ENCODE results near the gene PRDM11. TPM values are rescaled to one million over a fixed set of nuclear protein-coding genes. Genes with fewer than 3 reads are reported as not detected.

PRDM11 gene
- polyA plus RNA-seq, 1 experiment, result 2.6 TPM

DNA sequence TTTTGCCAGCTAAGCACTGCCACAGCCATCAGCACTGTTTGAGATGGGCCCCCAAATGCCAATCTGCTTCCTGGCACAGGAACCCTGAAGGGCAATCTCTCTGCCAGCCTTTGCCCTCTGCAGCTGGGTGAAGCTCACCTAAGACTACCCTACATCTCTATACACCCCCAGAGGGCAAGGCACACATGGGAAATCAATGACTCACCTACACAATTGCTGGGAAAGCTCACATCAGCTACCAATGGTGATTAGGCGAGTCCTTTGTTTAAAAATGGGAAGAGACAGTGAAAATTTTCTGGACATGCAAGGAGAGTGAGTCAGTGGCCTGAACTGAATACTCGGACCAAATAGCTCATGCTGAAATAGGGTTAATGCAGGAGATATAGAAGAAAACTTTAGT is 12.6 kb upstream of the PRDM11 start:
- TF ChIP-seq CTCF (IDR thresholded peaks at IDR 0.05; ENCODE audit: low read depth, low read length), result no peak
- Histone ChIP-seq H3K4me3 (ENCODE audit: low read depth, low read length) (no peak overlapping the region), H3K27me3 (ENCODE audit: control insufficient read depth, insufficient read depth, low read length) (peaks cover 12% of the 10 kb centered on the region), H3K9me3 (ENCODE audit: control insufficient read depth, insufficient read depth, low read length) (no peaks in the 10 kb centered on the region), H3K27ac (ENCODE audit: low read depth, low read length) (no peak overlapping the region)
- ChIA-PET POLR2A (interaction anchor here (1.2 kb wide), 1 partner anchor 11 kb away, joined by 4 read pairs; no protein-coding TSS in a partner anchor), CTCF (interaction anchor here (1.2 kb wide), 1 partner anchor 23 kb away, joined by 8 read pairs; no protein-coding TSS in a partner anchor)
- DNase-seq (ENCODE audit: low read depth, low spot score), result no peak

GRCh38 chr11:45141171-45141570 is 5.3 kb upstream of the PRDM11 start:
- Histone ChIP-seq H3K27me3 (ENCODE audit: control insufficient read depth, insufficient read depth, low read length) (peaks cover 29% of the 10 kb centered on the region), H3K4me3 (ENCODE audit: low read depth, low read length) (no peak overlapping the region), H3K9me3 (ENCODE audit: control insufficient read depth, insufficient read depth, low read length) (no peaks in the 10 kb centered on the region), H3K27ac (ENCODE audit: low read depth, low read length) (no peak overlapping the region)
- DNase-seq (ENCODE audit: low read depth, low spot score), result no peak
- POLR2A ChIA-PET, result no interaction called here
- TF ChIP-seq CTCF (IDR thresholded peaks at IDR 0.05; ENCODE audit: low read depth, low read length), result no peak
- CTCF ChIA-PET, result interaction anchor here (1.0 kb wide), 1 partner anchor 151 kb away, joined by 3 read pairs; no protein-coding TSS in a partner anchor

DNA sequence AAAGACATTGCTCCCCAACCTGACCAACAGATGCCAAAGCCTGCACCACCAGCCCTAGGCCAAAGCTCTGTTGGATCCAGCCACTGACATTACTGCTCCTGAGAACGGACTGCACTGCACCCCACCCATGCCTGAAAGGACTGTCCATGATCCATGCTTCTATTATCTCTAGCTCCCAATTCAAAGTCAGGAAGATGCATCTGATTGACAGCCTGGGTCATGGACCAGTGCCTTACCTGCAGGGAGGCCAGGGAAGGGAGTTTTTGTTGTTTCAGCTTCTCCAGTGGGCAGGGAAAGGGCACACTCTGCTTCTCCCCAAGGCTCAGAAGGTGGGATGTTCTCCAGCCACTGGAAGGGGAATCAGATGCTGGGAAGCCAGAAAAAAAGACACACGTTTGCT is 4.8 kb upstream of the PRDM11 start:
- H3K27me3 ChIP-seq (ENCODE audit: control insufficient read depth, insufficient read depth, low read length), result peaks cover 29% of the 10 kb centered on the region
- TF ChIP-seq CTCF (IDR thresholded peaks at IDR 0.05; ENCODE audit: low read depth, low read length), result no peak
- POLR2A ChIA-PET, result no interaction called here
- H3K9me3 ChIP-seq (ENCODE audit: control insufficient read depth, insufficient read depth, low read length), result no peaks in the 10 kb centered on the region
- no peak overlapping the region for H3K4me3 ChIP-seq (ENCODE audit: low read depth, low read length)
- CTCF ChIA-PET, result interaction anchor here (1.0 kb wide), 1 partner anchor 151 kb away, joined by 3 read pairs; no protein-coding TSS in a partner anchor
- no peak for DNase-seq (ENCODE audit: low read depth, low spot score)
- no peak overlapping the region for H3K27ac ChIP-seq (ENCODE audit: low read depth, low read length)

- CTCF ChIA-PET, result interaction anchor here (0.7 to 1.8 kb wide), 4 partner anchors 32 to 216 kb away, joined by 3 to 7 read pairs (median 4); no protein-coding TSS in a partner anchor
These were observed 4.0 kb upstream of the PRDM11 start for GRCh38 chr11:45142241-45143055.

More at GRCh38 chr11:45142241-45143055, 4.0 kb upstream of the PRDM11 start:
- POLR2A ChIA-PET, result no interaction called here
- Histone ChIP-seq H3K27me3 (ENCODE audit: control insufficient read depth, insufficient read depth, low read length) (peaks cover 28% of the 10 kb centered on the region), H3K27ac (ENCODE audit: low read depth, low read length) (no peak overlapping the region), H3K4me3 (ENCODE audit: low read depth, low read length) (no peak overlapping the region), H3K9me3 (ENCODE audit: control insufficient read depth, insufficient read depth, low read length) (no peaks in the 10 kb centered on the region)
- no peak for DNase-seq (ENCODE audit: low read depth, low spot score)
- TF ChIP-seq CTCF (IDR thresholded peaks at IDR 0.05; ENCODE audit: low read depth, low read length), result no peak
